ENCODE measurements around the gene DYSF. TPM values are rescaled to one million over a fixed set of nuclear protein-coding genes. Genes with fewer than 3 reads are reported as not detected.

DYSF gene
- total and polyA plus RNA-seq, 2 donors (not counting 1 experiment from before 2014, with no cell fraction given): 0.17 to 0.43 TPM

- Histone ChIP-seq H3K27ac (ENCODE audit: low read length in 2 of 2) (no peak overlapping the region), H3K9ac (ENCODE audit: low read length) (no peak overlapping the region), H3K36me3 (replicated peaks in 1 of 2; ENCODE audit: control extremely low read depth in 1 of 2, control insufficient read depth in 1 of 2, extremely low read depth in 1 of 2, insufficient read depth in 2 of 2, low read length in 1 of 2) (no peaks in the 10 kb centered on the region), H3K4me3 (ENCODE audit: control extremely low read depth in 1 of 5, extremely low read depth in 1 of 5, insufficient read depth in 1 of 5, low read depth in 2 of 5, low read length in 4 of 5) (no peak overlapping the region), H2AFZ (ENCODE audit: insufficient read depth, low read depth, low read length, poor library complexity, severe bottlenecking) (no peak overlapping the region), H3K27me3 (replicated peaks in 1 of 4; ENCODE audit: control extremely low read depth in 1 of 4, control insufficient read depth in 3 of 4, insufficient read depth in 4 of 4, low read length in 3 of 4) (no peaks in the 10 kb centered on the region), H3K9me3 (ENCODE audit: control extremely low read depth in 1 of 3, control insufficient read depth in 2 of 3, insufficient read depth in 1 of 3, low read length in 2 of 3) (peaks cover 0 to 5% (median 0%) of the 10 kb centered on the region in 3 donors), H3K4me1 (ENCODE audit: control insufficient read depth in 2 of 2, insufficient read depth in 2 of 2, low read length in 2 of 2) (no peaks in the 10 kb centered on the region), H3K79me2 (ENCODE audit: control insufficient read depth, insufficient read depth, low read length) (no peaks in the 10 kb centered on the region), H3K4me2 (replicated peaks; ENCODE audit: low read depth, low read length, poor library complexity, severe bottlenecking) (no peak overlapping the region), H4K20me1 (ENCODE audit: control insufficient read depth, insufficient read depth, low read length, poor library complexity, severe bottlenecking) (no peaks in the 10 kb centered on the region)
- 81% methylated on average over 12 of the region's 14 CpGs for WGBS (ENCODE audit: insufficient coverage)
- Mint-ChIP-seq H3K4me1 (no peaks in the 10 kb centered on the region), H3K9me3 (ENCODE audit: insufficient read depth) (no peaks in the 10 kb centered on the region), H3K27ac (no peak overlapping the region), H3K27me3 (peaks cover 2% of the 10 kb centered on the region), H3K4me3 (no peak overlapping the region)
- DNase-seq: no peak
- CTCF ChIA-PET: no interaction called here
- POLR2A ChIA-PET: no interaction called here
- no peak for ATAC-seq (ENCODE audit: low read depth)
- intact Hi-C loops (cut with micrococcal nuclease): no loop called here
- no peak for TF ChIP-seq EZH2 (IDR thresholded peaks at IDR 0.05; ENCODE audit: borderline replicate concordance, insufficient read depth, low read depth, low read length, poor library complexity, severe bottlenecking)
- TF ChIP-seq, protein P1, sequence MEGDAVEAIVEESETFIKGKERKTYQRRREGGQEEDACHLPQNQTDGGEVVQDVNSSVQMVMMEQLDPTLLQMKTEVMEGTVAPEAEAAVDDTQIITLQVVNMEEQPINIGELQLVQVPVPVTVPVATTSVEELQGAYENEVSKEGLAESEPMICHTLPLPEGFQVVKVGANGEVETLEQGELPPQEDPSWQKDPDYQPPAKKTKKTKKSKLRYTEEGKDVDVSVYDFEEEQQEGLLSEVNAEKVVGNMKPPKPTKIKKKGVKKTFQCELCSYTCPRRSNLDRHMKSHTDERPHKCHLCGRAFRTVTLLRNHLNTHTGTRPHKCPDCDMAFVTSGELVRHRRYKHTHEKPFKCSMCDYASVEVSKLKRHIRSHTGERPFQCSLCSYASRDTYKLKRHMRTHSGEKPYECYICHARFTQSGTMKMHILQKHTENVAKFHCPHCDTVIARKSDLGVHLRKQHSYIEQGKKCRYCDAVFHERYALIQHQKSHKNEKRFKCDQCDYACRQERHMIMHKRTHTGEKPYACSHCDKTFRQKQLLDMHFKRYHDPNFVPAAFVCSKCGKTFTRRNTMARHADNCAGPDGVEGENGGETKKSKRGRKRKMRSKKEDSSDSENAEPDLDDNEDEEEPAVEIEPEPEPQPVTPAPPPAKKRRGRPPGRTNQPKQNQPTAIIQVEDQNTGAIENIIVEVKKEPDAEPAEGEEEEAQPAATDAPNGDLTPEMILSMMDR (IDR thresholded peaks at IDR 0.05): no peak
Measured at GRCh38 chr2:71694501-71695234, 241.3 kb downstream of the DYSF start.

DNA sequence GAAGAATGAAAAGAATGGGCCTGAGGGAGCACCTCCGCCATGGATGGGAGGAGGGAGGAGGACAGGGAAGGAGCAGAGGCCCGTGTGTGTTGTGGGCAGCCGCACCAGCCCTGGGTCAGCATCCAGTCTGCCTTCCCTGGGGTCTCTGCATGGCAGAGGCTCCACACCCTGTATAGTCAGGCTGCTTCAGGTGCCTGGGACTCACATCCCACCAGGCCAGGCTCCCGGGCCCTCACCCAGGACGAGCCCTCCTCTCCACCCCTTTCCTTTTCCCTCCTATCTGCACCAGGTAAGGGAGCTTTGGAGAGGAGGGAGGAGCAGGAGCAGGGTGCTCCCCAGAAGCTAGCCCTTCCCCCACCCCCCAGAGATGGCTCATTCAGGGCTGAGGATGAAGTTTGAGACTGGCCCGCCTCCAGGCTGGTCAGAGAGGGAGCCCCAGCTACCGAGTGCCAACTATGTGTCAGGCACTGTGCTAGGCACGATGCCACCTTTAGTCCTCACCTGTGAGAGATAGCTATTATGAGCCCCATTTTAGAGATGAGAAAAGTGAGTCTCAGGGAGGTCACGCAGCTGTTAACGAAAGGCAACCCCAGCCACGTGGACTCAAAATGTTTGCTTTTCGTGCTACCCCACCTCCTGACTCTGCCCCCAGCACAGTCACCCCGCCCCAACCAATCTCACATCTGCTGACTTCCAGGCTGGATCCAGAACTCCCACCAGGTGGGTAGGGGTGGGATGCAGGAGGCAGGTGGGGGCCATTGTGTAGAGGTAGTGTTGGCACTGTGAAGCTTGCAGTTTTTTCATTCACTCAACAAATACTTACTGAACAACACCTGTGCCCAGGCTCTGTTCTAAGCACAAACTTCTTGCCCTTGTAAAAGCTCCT lies 242.1 kb downstream of the DYSF start:
- H3K9me3 Mint-ChIP-seq (ENCODE audit: insufficient read depth): no peaks in the 10 kb centered on the region
- 86% methylated on average over 6 of the region's 13 CpGs for WGBS (ENCODE audit: insufficient coverage)
- no peak overlapping the region for H3K27ac Mint-ChIP-seq
- ChIA-PET POLR2A (no interaction called here), CTCF (no interaction called here)
- DNase-seq (no peak), ATAC-seq (ENCODE audit: low read depth) (no peak)
- peaks cover 0 to 5% (median 0%) of the 10 kb centered on the region in 3 donors for H3K9me3 ChIP-seq (ENCODE audit: control extremely low read depth in 1 of 3, control insufficient read depth in 2 of 3, insufficient read depth in 1 of 3, low read length in 2 of 3)
- H3K4me2 ChIP-seq (replicated peaks; ENCODE audit: low read depth, low read length, poor library complexity, severe bottlenecking): no peak overlapping the region
- H4K20me1 ChIP-seq (ENCODE audit: control insufficient read depth, insufficient read depth, low read length, poor library complexity, severe bottlenecking): no peaks in the 10 kb centered on the region
- H3K27me3 Mint-ChIP-seq: peaks cover 2% of the 10 kb centered on the region
- no peaks in the 10 kb centered on the region for H3K27me3 ChIP-seq (replicated peaks in 1 of 4; ENCODE audit: control extremely low read depth in 1 of 4, control insufficient read depth in 3 of 4, insufficient read depth in 4 of 4, low read length in 3 of 4)
- no peak overlapping the region for H3K9ac ChIP-seq (ENCODE audit: low read length)
- H3K4me3 ChIP-seq (ENCODE audit: control extremely low read depth in 1 of 5, extremely low read depth in 1 of 5, insufficient read depth in 1 of 5, low read depth in 2 of 5, low read length in 4 of 5): no peak overlapping the region
- no peak overlapping the region for H2AFZ ChIP-seq (ENCODE audit: insufficient read depth, low read depth, low read length, poor library complexity, severe bottlenecking)
- TF ChIP-seq EZH2 (IDR thresholded peaks at IDR 0.05; ENCODE audit: borderline replicate concordance, insufficient read depth, low read depth, low read length, poor library complexity, severe bottlenecking): no peak
- TF ChIP-seq, protein P1 (IDR thresholded peaks at IDR 0.05): no peak
- no peaks in the 10 kb centered on the region for H3K4me1 ChIP-seq (ENCODE audit: control insufficient read depth in 2 of 2, insufficient read depth in 2 of 2, low read length in 2 of 2)
- no peaks in the 10 kb centered on the region for H3K4me1 Mint-ChIP-seq
- H3K36me3 ChIP-seq (replicated peaks in 1 of 2; ENCODE audit: control extremely low read depth in 1 of 2, control insufficient read depth in 1 of 2, extremely low read depth in 1 of 2, insufficient read depth in 2 of 2, low read length in 1 of 2): no peaks in the 10 kb centered on the region
- intact Hi-C loops (cut with micrococcal nuclease): no loop called here
- H3K27ac ChIP-seq (ENCODE audit: low read length in 2 of 2): no peak overlapping the region
- H3K4me3 Mint-ChIP-seq: no peak overlapping the region
- H3K79me2 ChIP-seq (ENCODE audit: control insufficient read depth, insufficient read depth, low read length): no peaks in the 10 kb centered on the region

All from B cell (primary cell).